Activated naive CD4-positive, alpha-beta T cell treated with anti-CD3 and anti-CD28 coated beads, Interleukin-2, amount 50 U/mL, for 16 hours (primary cell): Measurements from ENCODE around the gene GCC1.
A peak's percentile ranks its signal among the peaks of the same experiment; 100 is the strongest.

Source experiments
- DNase-seq: peaks from one replicate; pipeline ENCODE4 v3.0.0-alpha.2; 2020

The GCC1 gene

GRCh38 chr7:127585044-127585953 is at the start of gene GCC1:
Gene GCC1 (minus strand): TSS chr7:127585596. CDS start chr7:127585182, 414 bp downstream.
- peak; percentile 93 for DNase-seq

- no peak for DNase-seq
Measured at GRCh38 chr7:127632276-127632910, 47.0 kb upstream of the GCC1 start.

GRCh38 chr7:127629268-127629854 is 44.0 kb upstream of the GCC1 start:
- peak; percentile 28 for DNase-seq

GRCh38 chr7:127628445-127628844 is 43.0 kb upstream of the GCC1 start:
- no peak for DNase-seq

GRCh38 chr7:127625331-127625730 is 39.9 kb upstream of the GCC1 start:
- DNase-seq: no peak

- DNase-seq: no peak
Measured at GRCh38 chr7:127620406-127621233, 35.2 kb upstream of the GCC1 start.

GRCh38 chr7:127619681-127620405 is 34.4 kb upstream of the GCC1 start:
- DNase-seq: no peak

- no peak for DNase-seq
Measured at GRCh38 chr7:127618775-127619174, 33.4 kb upstream of the GCC1 start.

GRCh38 chr7:127618042-127618441 is 32.6 kb upstream of the GCC1 start, which contains the start of gene PAX4:
Gene PAX4 (minus strand): TSS chr7:127618142. CDS start chr7:127615928, 2,214 bp downstream.
- DNase-seq: no peak

- no peak for DNase-seq
Measured at GRCh38 chr7:127616724-127617123, 31.3 kb upstream of the GCC1 start.

GRCh38 chr7:127612263-127612662 is 26.9 kb upstream of the GCC1 start:
- no peak for DNase-seq

- no peak for DNase-seq
Measured at GRCh38 chr7:127609297-127609696, 23.9 kb upstream of the GCC1 start.

GRCh38 chr7:127608446-127608845 is 23.1 kb upstream of the GCC1 start:
- no peak for DNase-seq

GRCh38 chr7:127600885-127601284 is 15.5 kb upstream of the GCC1 start:
- no peak for DNase-seq

- DNase-seq: no peak
Measured at GRCh38 chr7:127598318-127598717, 12.9 kb upstream of the GCC1 start.

- DNase-seq: no peak
Measured at GRCh38 chr7:127595737-127596136, 10.3 kb upstream of the GCC1 start.

GRCh38 chr7:127594490-127594889 is 9.1 kb upstream of the GCC1 start:
- no peak for DNase-seq

GRCh38 chr7:127592550-127592949 is 7.2 kb upstream of the GCC1 start:
- no peak for DNase-seq

- no peak for DNase-seq
Measured at GRCh38 chr7:127591591-127591990, 6.2 kb upstream of the GCC1 start.

- DNase-seq: no peak
Measured at GRCh38 chr7:127591189-127591588, 5.8 kb upstream of the GCC1 start.

- DNase-seq: no peak
Measured at GRCh38 chr7:127589896-127590295, 4.5 kb upstream of the GCC1 start.
